Measurements from ENCODE around the gene ZNF213. TPM values are rescaled to one million over a fixed set of nuclear protein-coding genes. Genes with fewer than 3 reads are reported as not detected.

The ZNF213 gene
- total RNA-seq, 4 donors from 2014 or later, result 3.9 to 14.3 (median 6.4) TPM

DNA sequence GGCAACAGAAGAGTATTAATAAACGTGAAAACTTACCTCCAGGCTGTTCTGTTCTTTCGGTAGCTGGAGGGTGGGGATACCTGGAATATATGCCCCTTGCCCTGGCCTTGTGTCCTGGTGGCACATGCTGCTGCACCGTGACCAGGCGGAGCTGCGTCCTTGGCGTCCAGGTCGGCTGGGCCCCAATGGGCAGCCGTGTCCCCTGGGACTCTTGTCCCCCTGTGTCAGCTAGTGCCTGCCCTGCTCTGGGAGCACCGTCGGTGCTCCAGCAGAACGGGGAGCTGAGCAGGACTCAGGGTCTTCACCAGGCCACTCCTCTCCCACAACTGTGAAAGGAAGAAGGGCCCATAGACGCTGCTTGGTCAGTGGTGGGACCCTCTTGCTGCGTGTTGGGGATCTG, 7.9 kb downstream of the ZNF213 start:
- no peaks in the 10 kb centered on the region for H3K4me1 ChIP-seq
- H3K9me3 ChIP-seq, result no peaks in the 10 kb centered on the region
- intact Hi-C loops (cut with DNase I), result no loop called here
- H3K27ac ChIP-seq, result no peak overlapping the region
- TF ChIP-seq CTCF (IDR thresholded peaks at IDR 0.05) (no peak), POLR2A (IDR thresholded peaks at IDR 0.05) (no peak)
- no peak overlapping the region for H3K4me3 ChIP-seq
- H3K36me3 ChIP-seq, result peaks cover 13 to 54% (median 14%) of the 10 kb centered on the region in 3 donors
- H3K27me3 ChIP-seq, result no peaks in the 10 kb centered on the region
- 83% methylated on average over 2 of the region's 13 CpGs; no CpG with 5 or more reads in 1 of the 2 donors for WGBS, 2 donors
- no peak for DNase-seq

GRCh38 chr16:3143189-3143588, 8.4 kb downstream of the ZNF213 start:
- no peaks in the 10 kb centered on the region for H3K4me1 ChIP-seq
- no peak overlapping the region for H3K27ac ChIP-seq
- H3K27me3 ChIP-seq, result no peaks in the 10 kb centered on the region
- intact Hi-C loops (cut with DNase I), result no loop called here
- no peak for TF ChIP-seq POLR2A (IDR thresholded peaks at IDR 0.05)
- no peak for TF ChIP-seq CTCF (IDR thresholded peaks at IDR 0.05)
- H3K9me3 ChIP-seq, result no peaks in the 10 kb centered on the region
- peaks cover 13 to 50% (median 13%) of the 10 kb centered on the region in 3 donors for H3K36me3 ChIP-seq
- no peak for DNase-seq
- no peak overlapping the region for H3K4me3 ChIP-seq
- 93 to 98% methylated on average over 7 to 8 of the region's 11 CpGs for whole genome bisulfite sequencing, 2 donors

DNA sequence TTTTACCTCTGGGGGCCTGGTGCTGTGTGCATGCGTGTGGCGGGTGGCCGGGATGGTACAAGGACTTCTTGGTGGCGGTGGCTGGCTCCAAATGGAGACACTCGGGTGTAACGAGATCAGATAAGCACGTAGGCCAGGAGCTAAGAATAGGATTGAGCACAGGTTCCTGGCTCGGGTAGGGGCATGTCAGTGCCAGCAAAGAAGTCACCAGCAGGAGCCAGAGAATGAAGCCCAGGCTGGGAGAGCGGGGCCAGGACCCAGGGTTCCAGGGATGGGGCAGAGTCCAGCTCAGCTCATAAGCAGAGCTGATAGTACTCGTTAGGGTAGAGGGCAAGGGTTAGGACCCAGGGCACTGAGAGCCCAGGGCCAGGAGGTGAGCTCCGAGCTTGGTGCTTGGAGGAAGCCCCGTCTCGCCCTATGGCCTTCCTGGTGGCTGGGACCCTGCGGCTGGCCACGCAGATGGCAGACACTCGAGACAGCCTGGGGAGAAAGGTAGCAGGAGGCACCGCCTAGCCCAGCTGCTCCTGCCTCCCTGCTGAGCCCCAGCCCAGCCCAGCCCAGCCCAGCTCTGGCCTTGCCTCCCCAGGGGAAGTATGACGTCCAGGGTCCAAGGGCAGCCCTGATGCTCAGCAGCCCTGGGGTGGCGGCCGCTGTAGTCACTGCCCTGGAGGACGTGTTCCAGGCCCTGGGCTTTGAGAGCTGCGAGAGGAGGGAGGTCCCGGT, 8.9 kb downstream of the ZNF213 start:
- WGBS, 2 donors, result 70 to 87% methylated on average over 8 to 10 of the region's 23 CpGs
- peaks cover 13 to 44% (median 13%) of the 10 kb centered on the region in 3 donors for H3K36me3 ChIP-seq
- TF ChIP-seq CTCF (IDR thresholded peaks at IDR 0.05), result no peak
- intact Hi-C loops (cut with DNase I), result no loop called here
- H3K27me3 ChIP-seq, result no peaks in the 10 kb centered on the region
- no peaks in the 10 kb centered on the region for H3K4me1 ChIP-seq
- H3K4me3 ChIP-seq, result no peak overlapping the region
- DNase-seq, result no peak
- H3K9me3 ChIP-seq, result no peaks in the 10 kb centered on the region
- H3K27ac ChIP-seq, result no peak overlapping the region

DNA sequence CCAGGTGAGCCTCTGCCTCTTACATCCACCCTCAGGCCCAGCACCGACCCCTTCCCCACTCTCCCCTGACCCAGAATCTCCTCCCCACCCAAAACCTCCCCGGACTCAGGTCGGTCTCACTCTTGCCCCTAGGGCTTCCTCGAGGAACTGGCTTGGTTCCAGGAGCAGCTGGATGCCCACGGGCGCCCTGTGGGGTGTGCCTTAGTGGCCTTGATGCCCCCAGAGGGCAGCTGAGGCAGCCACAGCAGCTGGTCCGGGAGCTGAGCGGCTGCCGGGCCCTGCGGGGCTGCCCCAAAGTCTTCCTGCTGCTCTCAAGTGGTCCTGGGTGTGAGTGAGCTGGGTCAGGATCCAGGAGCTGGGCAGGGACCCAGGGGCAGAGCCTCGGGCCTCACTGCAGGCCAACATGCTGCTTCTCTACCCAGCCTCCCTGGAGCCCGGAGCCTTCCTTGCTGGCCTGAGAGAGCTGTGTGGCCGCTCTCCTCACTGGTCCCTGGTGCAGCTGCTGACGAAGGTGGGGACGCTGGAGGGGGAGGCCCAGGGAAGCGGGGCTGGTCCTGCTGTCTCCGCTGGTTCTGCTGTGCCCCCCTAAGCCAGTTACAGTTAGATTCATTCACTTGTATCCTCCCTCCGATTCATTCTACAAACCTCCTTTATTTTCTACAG, 9.6 kb downstream of the ZNF213 start:
- H3K36me3 ChIP-seq, result peaks cover 13 to 37% (median 13%) of the 10 kb centered on the region in 3 donors
- no peaks in the 10 kb centered on the region for H3K9me3 ChIP-seq
- H3K4me1 ChIP-seq, result peaks cover 4 to 6% (median 4%) of the 10 kb centered on the region in 3 donors
- intact Hi-C loops (cut with DNase I), result no loop called here
- no peaks in the 10 kb centered on the region for H3K27me3 ChIP-seq
- no peak for TF ChIP-seq CTCF (IDR thresholded peaks at IDR 0.05)
- TF ChIP-seq POLR2A (IDR thresholded peaks at IDR 0.05), result no peak
- WGBS, 2 donors, result 68 to 89% methylated on average over 6 to 10 of the region's 18 CpGs
- no peak overlapping the region for H3K4me3 ChIP-seq
- no peak for DNase-seq
- H3K27ac ChIP-seq, result no peak overlapping the region

GRCh38 chr16:3145151-3145550, 10.3 kb downstream of the ZNF213 start:
- intact Hi-C loops (cut with DNase I), result no loop called here
- 71 to 89% methylated on average over 3 to 4 of the region's 10 CpGs for WGBS, 2 donors
- Histone ChIP-seq H3K27me3 (no peaks in the 10 kb centered on the region), H3K4me3 (no peak overlapping the region), H3K36me3 (peaks cover 13 to 30% (median 13%) of the 10 kb centered on the region in 3 donors), H3K4me1 (peaks cover 6 to 13% (median 9%) of the 10 kb centered on the region in 3 donors), H3K27ac (no peak overlapping the region), H3K9me3 (no peaks in the 10 kb centered on the region)
- DNase-seq, result no peak
- no peak for TF ChIP-seq POLR2A (IDR thresholded peaks at IDR 0.05)
- TF ChIP-seq CTCF (IDR thresholded peaks at IDR 0.05), result no peak

Data from esophagus squamous epithelium (tissue), 5 donors.